Liver (tissue), 9 donors: ENCODE data around the gene WBP2. TPM values are rescaled to one million over a fixed set of nuclear protein-coding genes. Genes with fewer than 3 reads are reported as not detected.

ENCODE experiments used
- DNase-seq: peaks from one replicate; pipeline ENCODE4 v3.0.0-alpha.2; 2017; ENCODE audit warnings: low spot score
- H3K27ac ChIP-seq, 2 donors: one replicate each; pipeline ENCODE4 v1.7.0; 2013; ENCODE audit warnings: inconsistent platforms in 2 of 2, low read length in 2 of 2, control low read depth in 1 of 2, low read depth in 1 of 2, mild to moderate bottlenecking in 1 of 2
- H3K27me3 ChIP-seq, 4 donors: one replicate each; pipeline versions ENCODE4 v1.6.1 to v1.7.0; 2013; ENCODE audit warnings: low read length in 3 of 4, inconsistent platforms in 1 of 4, mild to moderate bottlenecking in 1 of 4, moderate library complexity in 1 of 4; ENCODE audit not compliant: control insufficient read depth in 4 of 4, insufficient read depth in 4 of 4
- H3K36me3 ChIP-seq, 4 donors: one replicate each; pipeline versions ENCODE4 v1.6.1 to v1.7.0; 2013; ENCODE audit warnings: low read length in 3 of 4, mild to moderate bottlenecking in 3 of 4, low read depth in 1 of 4, moderate library complexity in 1 of 4; ENCODE audit not compliant: control insufficient read depth in 4 of 4, insufficient read depth in 3 of 4
- H3K4me1 ChIP-seq, 4 donors: one replicate each; pipeline versions ENCODE4 v1.6.1 to v1.7.0; 2013; ENCODE audit warnings: low read length in 3 of 4, mild to moderate bottlenecking in 3 of 4, moderate library complexity in 1 of 4; ENCODE audit not compliant: control insufficient read depth in 4 of 4, insufficient read depth in 4 of 4
- H3K4me3 ChIP-seq, 3 donors: one replicate each; pipeline versions ENCODE4 v1.6.1 to v1.7.0; 2013; ENCODE audit warnings: low read length in 3 of 3, control low read depth in 1 of 3, low read depth in 1 of 3, mild to moderate bottlenecking in 1 of 3
- H3K9ac ChIP-seq, 2 donors: one replicate each; pipeline ENCODE4 v1.7.0; 2013; ENCODE audit warnings: low read length in 2 of 2, mild to moderate bottlenecking in 2 of 2, moderate library complexity in 2 of 2, control low read depth in 1 of 2, low read depth in 1 of 2
- H3K9me3 ChIP-seq, 4 donors: one replicate each; pipeline versions ENCODE4 v1.6.1 to v1.7.0; 2013; ENCODE audit warnings: low read length in 3 of 4; ENCODE audit not compliant: control insufficient read depth in 4 of 4
- CTCF ChIP-seq: fragments of 150-350 bp; IDR thresholded peaks from 2 replicates; pipeline ENCODE4 v1.5.1; 2017; ENCODE audit warnings: improper control_type of control experiment, low read depth, low read length; ENCODE audit not compliant: missing input control
- EGR1 ChIP-seq, 2 donors: IDR thresholded peaks; 2 replicates each; pipeline ENCODE4 v1.6.1; 2016 to 2018; ENCODE audit warnings: antibody characterized with exemption in 2 of 2, low read depth in 2 of 2
- FOXA1 ChIP-seq: IDR thresholded peaks from 2 replicates; pipeline ENCODE4 v1.6.1; 2016; ENCODE audit warnings: antibody characterized with exemption
- FOXA2 ChIP-seq: IDR thresholded peaks from 2 replicates; pipeline ENCODE4 v1.6.1; 2016; ENCODE audit warnings: antibody characterized with exemption
- GABPA ChIP-seq, 2 donors: IDR thresholded peaks in 1 of 2; conservative IDR thresholded peaks in 1 of 2; 2 replicates each; pipeline ENCODE4 v1.6.1; 2016; ENCODE audit warnings: antibody characterized with exemption in 2 of 2, mild to moderate bottlenecking in 1 of 2, moderate library complexity in 1 of 2
- HNF4A ChIP-seq, 2 donors: conservative IDR thresholded peaks; 2 replicates each; pipeline ENCODE4 v1.6.1; 2016; ENCODE audit warnings: antibody characterized with exemption in 2 of 2, mild to moderate bottlenecking in 2 of 2
- HNF4G ChIP-seq: IDR thresholded peaks from 2 replicates; pipeline ENCODE4 v1.6.1; 2016; ENCODE audit warnings: antibody characterized with exemption
- JUND ChIP-seq, 2 donors: IDR thresholded peaks; 2 replicates each; pipeline ENCODE4 v1.6.1; 2016; ENCODE audit warnings: antibody characterized with exemption in 2 of 2
- MAX ChIP-seq: IDR thresholded peaks from 2 replicates; pipeline ENCODE4 v1.6.1; 2016; ENCODE audit warnings: antibody characterized with exemption
- NR2F2 ChIP-seq: IDR thresholded peaks from 2 replicates; pipeline ENCODE4 v1.6.1; 2016; ENCODE audit warnings: antibody characterized with exemption
- RAD21 ChIP-seq, 2 donors: IDR thresholded peaks; 2 replicates each; pipeline ENCODE4 v1.6.1; 2016; ENCODE audit warnings: antibody characterized with exemption in 2 of 2, mild to moderate bottlenecking in 2 of 2
- REST ChIP-seq: IDR thresholded peaks from 2 replicates; pipeline ENCODE4 v1.6.1; 2016; ENCODE audit warnings: antibody characterized with exemption, mild to moderate bottlenecking
- RXRA ChIP-seq, 2 donors: IDR thresholded peaks; 2 replicates each; pipeline ENCODE4 v1.6.1; 2017 to 2018; ENCODE audit warnings: antibody characterized with exemption in 2 of 2, mild to moderate bottlenecking in 1 of 2
- SP1 ChIP-seq: IDR thresholded peaks from 2 replicates; pipeline ENCODE4 v1.6.1; 2018; ENCODE audit warnings: antibody characterized with exemption, mild to moderate bottlenecking
- TAF1 ChIP-seq: conservative IDR thresholded peaks from 2 replicates; pipeline ENCODE4 v1.6.1; 2016; ENCODE audit warnings: antibody characterized with exemption, mild to moderate bottlenecking
- YY1 ChIP-seq: IDR thresholded peaks from 2 replicates; pipeline ENCODE4 v1.6.1; 2016; ENCODE audit warnings: antibody characterized with exemption, mild to moderate bottlenecking
- ZBTB33 ChIP-seq: IDR thresholded peaks from 2 replicates; pipeline ENCODE4 v1.6.1; 2016; ENCODE audit warnings: antibody characterized with exemption
- WGBS: extraction: QIAGEN DNeasy Blood & Tissue Kit; methylation state at CpG from one replicate; pipeline ENCODE4 v1.1.7; 2013; 5-methylcytosine and 5-hydroxymethylcytosine counted together
- polyA plus RNA-seq, 2 donors: library from polyadenylated mRNA; stranded (reverse) in 1 of 2; unstranded in 1 of 2; fragments of 200-250 nt in 1 of 2; fragments of >200 nt in 1 of 2; fragmentation: Nextera tagmentation in 1 of 2; extraction: Ambion mirVana in 1 of 2; gene quantifications; one replicate each; pipeline versions ENCODE4 v1.2.1 to v1.2.3, GENCODE V29; 2013 to 2015
- total RNA-seq, 2 donors: library from RNA; depleted of rRNA; stranded (reverse); fragments of >200 nt; gene quantifications; one replicate each; pipeline ENCODE4 v1.2.3, GENCODE V29; 2014
- donor health status: healthy.
- donor health status: healthy.
- donor health status: healthy.
- donor health status: healthy.
- donor health status: healthy.

Gene WBP2
- total and polyA plus RNA-seq, 4 donors: 29.0 to 99.4 (median 51.6) TPM

GRCh38 chr17:75825748-75826370, 29.3 kb downstream of the WBP2 start:
- Histone ChIP-seq H3K4me1 (peaks cover 0 to 29% (median 15%) of the 10 kb centered on the region in 4 donors), H3K27ac (no peak overlapping the region), H3K36me3 (peaks cover 4 to 22% (median 7%) of the 10 kb centered on the region in 4 donors), H3K27me3 (no peaks in the 10 kb centered on the region), H3K4me3 (no peak overlapping the region), H3K9me3 (no peaks in the 10 kb centered on the region), H3K9ac (no peak overlapping the region)
- TF ChIP-seq YY1 (no peak), EGR1 (IDR thresholded peaks at IDR 0.05; ENCODE audit: low read depth in 2 of 2) (no peak), MAX (no peak)
- WGBS: 94% methylated on average over 12 of the region's 12 CpGs
- DNase-seq: no peak

- no peak overlapping the region for H3K4me3 ChIP-seq
- H3K4me1 ChIP-seq: peaks cover 0 to 29% (median 15%) of the 10 kb centered on the region in 4 donors
- H3K27ac ChIP-seq: no peak overlapping the region
- no peak overlapping the region for H3K9ac ChIP-seq
- peaks cover 8 to 28% (median 10%) of the 10 kb centered on the region in 4 donors for H3K36me3 ChIP-seq
- no peak for DNase-seq
- H3K27me3 ChIP-seq: no peaks in the 10 kb centered on the region
- WGBS: 96% methylated on average over 13 of the region's 13 CpGs
- no peaks in the 10 kb centered on the region for H3K9me3 ChIP-seq
- TF ChIP-seq EGR1 (IDR thresholded peaks at IDR 0.05; ENCODE audit: low read depth in 2 of 2) (no peak), CTCF (no peak), MAX (no peak), RXRA (IDR thresholded peaks at IDR 0.05) (no peak), HNF4A (conservative IDR thresholded peaks at IDR 0.05) (no peak), RAD21 (IDR thresholded peaks at IDR 0.05) (no peak), FOXA1 (no peak), GABPA (IDR thresholded peaks at IDR 0.05 in 1 of 2, conservative IDR thresholded peaks at IDR 0.05 in 1 of 2) (no peak), NR2F2 (no peak), TAF1 (no peak), REST (no peak), FOXA2 (no peak), HNF4G (no peak), ZBTB33 (no peak), SP1 (no peak), JUND (IDR thresholded peaks at IDR 0.05) (no peak)
These were observed 30.0 kb downstream of the WBP2 start for GRCh38 chr17:75825149-75825552.
